Activated CD8-positive, alpha-beta memory T cell treated with anti-CD3 and anti-CD28 coated beads for 4 hours (primary cell): ENCODE measurements around the gene FHIP1A.

Experiments used
- DNase-seq, 2 donors: peaks; one replicate each; pipeline ENCODE4 v3.0.0-alpha.2; 2020; ENCODE audit warnings: low read depth in 2 of 2

Gene FHIP1A

DNA sequence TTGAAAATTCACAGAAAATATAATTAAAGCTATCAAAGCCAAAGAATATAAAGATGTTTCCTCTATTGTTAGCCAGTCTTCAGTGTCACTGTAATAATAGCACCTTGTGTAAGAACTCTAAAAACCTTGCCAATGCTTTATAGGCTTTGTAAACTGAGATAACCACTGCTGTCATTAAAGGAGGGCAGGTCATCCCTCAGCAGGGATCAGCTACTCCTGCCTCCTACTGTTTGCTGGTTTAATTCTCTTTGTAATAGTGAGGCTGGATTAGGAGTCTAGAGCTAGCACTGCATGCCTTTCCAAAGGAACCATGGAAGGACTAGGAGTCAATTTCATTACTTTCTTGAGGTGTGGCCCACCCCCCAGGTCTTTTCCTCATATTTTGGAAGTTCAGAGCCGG is 46.2 kb downstream of the FHIP1A start:
- no peak for DNase-seq

DNA sequence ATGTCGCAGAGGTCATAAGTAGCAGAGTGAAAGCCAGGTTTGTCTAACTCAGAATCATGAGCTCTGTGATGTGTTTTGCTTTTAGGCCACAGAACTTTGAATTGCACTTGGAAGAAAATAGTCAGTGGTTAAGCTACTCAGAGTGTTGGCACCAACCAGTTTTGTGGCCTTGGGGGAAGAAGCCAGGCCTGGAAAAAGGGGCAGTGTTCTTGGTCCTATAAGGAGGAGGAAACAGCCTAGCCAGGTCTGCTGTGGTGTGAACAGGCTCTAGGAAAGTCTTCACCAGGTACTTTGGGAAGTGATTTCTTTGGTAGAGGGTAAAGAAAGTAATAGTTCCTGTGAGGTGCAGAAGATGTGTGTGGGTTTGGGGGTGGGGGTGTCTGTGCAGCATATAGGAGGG is 49.2 kb downstream of the FHIP1A start:
- DNase-seq, result no peak
